NCI-H510A treated with DMSO at 0.1 percent for 48 hours (cell line): ENCODE results near the gene SDSL.

Source experiments
- DNase-seq: peaks from one replicate; lab custom pipeline; 2025; lab: John Stamatoyannopoulos, UW

Gene SDSL

DNA sequence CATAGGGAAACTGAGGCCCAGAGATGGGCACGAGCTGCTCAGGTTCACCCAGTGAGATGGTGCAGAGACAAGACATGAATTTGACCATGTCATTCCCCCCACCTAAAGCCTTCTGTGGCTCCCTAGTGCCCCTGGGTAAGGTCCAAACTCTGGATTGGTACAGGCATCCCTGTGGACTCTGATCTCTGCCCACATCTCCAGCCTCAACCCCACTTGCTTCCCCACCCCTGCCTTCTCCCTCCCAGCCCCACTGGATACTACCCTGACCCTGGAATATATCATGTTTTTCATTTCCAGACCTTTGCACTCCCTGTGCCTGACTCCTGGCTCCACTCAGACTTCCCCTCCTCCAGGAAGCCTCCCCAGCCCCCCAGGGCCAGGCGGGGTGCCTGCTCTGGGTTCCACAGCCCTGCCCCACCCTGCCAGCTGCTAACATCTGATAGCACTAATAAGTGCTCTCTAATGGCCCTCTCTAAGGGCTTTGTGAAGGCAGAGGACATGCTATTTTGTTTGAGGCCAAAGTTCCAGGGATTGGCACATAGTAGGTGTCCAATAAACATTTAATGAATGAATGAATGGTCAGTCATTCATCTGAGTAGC lies 1.1 kb upstream of the SDSL start:
- DNase-seq: no peak

DNA sequence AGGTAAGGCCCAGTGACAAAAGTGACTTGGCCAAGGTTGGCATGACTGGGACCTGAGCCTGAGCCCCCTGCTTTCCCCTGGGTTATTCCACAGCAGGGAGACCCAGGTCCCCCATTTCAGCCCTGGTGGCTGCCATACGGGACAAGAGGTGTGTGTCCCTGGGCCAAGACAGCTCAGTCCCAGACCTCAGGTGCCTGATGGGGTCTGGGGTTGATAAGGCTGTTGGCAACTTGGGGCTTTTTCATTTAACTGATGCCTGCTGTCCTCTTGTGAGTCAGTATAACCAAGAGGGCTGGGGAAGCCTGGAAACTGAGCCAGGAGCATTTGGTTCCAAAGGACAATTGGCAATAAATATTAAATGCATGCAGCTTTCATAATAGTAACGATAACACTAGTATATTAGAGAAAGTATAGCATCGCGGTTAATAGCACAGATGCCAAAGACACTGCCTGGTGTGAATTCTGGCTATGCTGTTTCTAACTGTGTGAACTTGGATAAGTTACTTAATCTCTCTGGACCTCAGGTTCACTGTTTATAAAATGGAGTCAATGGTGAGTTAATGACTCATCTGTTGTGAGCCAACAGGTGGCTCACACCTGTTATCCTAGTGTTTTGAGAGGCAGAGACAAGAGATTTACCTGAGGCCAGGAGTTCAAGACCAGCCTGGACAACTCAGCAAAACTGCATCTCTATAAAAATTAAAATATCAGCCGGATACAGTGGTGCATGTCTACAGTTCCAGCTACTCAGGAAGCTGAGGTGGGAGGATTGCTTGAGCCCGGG lies 898 bp downstream of the SDSL start:
- DNase-seq: no peak

DNA sequence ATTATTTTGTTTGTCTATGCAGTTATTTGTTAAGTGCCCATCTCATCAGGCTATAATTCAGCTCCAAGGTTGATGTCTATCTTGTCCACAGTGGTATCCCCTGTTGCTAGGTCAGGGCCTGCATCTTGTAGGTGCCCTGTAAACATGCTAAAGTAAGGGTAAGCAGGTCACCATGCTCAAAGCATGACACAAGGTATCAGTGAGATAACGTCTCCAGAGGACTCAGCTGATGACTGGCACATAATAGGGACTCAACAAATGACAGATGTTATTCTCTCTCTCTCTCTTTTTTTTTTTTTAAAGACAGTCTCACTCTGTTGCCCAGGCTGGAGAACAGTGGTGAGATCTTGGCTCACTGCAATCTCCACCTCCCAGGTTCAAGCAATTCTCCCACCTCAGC lies 2.3 kb downstream of the SDSL start:
- no peak for DNase-seq

DNA sequence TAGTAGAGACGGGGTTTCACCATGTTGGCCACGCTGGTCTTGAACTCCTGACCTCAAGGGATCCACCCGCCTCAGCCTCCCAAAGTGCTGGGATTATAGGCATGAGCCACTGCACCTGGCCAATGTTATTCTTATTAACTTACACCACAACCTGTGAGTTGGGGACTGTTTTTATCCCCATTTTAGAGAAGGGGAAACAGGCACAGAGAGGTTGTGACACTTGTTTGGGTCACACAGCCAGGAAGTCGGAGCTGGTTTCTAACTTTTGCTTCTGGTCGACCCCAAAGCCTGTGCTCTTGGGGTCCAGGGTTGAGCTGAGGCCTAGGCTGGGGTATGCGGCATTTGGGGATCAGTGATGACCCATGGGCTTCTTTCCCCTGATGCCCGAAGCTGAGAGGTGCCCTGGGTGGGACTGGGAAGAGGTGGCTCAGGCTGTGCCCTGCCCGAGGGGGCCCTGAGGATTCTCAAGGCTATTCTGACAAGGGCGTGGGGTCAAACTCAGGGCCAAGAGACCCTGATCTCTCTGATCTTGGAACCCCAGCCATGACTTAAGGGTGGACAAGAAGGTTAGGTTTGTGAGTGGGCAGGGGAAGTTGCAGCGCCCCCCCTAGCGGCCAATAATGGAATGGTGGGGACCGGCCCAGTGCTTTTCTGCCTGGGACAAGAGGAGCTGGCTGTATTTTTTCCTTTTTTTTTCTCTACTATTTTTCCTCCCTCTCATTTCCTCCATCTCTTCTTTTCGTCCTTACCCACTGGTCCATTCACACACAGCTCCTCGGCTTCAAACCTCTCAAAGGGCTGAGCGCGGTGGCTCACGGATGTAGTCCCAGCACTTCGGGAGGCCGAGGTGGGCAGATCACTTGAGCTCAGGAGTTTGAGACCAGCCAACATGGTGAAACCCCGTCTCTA lies 3.0 kb downstream of the SDSL start:
- peak; percentile 61 for DNase-seq

GRCh38 chr12:113425960-113426453 lies 3.8 kb downstream of the SDSL start:
- DNase-seq: no peak

DNA sequence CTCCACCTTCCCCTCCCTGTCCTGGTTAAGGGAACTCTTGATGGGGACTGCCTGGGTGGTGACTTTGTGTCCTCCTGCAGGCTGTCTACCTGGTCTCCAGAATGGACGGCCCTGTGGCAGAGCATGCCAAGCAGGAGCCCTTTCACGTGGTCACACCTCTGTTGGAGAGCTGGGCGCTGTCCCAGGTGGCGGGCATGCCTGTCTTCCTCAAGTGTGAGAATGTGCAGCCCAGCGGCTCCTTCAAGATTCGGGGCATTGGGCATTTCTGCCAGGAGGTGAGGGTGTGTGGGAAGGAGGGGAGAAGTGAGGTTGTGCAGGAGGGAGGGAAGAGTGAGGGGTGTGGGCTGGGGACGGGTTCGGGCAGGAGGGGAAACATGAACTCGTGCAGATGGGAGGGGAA lies 5.7 kb downstream of the SDSL start:
- no peak for DNase-seq

- DNase-seq: no peak
These were observed 6.3 kb downstream of the SDSL start for GRCh38 chr12:113428482-113428881.

GRCh38 chr12:113432986-113433385 lies 10.8 kb downstream of the SDSL start:
- DNase-seq: no peak

GRCh38 chr12:113435367-113435766 lies 13.2 kb downstream of the SDSL start:
- DNase-seq: no peak

DNA sequence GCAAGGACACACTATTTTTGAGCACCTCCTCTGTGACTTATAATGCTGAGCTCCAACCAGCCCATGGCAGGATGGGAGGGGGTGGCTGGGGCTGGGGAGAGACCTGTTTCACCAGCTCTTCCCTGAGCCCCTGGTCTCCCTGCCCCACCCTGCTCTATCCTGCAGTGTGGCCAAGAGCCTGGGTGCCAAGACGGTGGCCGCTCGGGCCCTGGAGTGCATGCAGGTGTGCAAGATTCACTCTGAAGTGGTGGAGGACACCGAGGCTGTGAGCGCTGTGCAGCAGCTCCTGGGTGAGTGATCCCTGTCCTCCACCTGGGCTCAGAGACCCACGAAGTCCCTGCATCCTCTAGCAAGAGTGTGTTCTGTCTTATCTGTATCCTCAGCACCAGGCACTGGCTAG lies 14.4 kb downstream of the SDSL start:
- no peak for DNase-seq

GRCh38 chr12:113436993-113437728 lies 15.0 kb downstream of the SDSL start:
- DNase-seq: no peak

- DNase-seq: no peak
These were observed 15.5 kb downstream of the SDSL start for GRCh38 chr12:113437729-113438100.

GRCh38 chr12:113438523-113439300 lies 16.5 kb downstream of the SDSL start:
- DNase-seq: no peak

- DNase-seq: no peak
These were observed 17.1 kb downstream of the SDSL start for GRCh38 chr12:113439301-113439597.

GRCh38 chr12:113439606-113440030 lies 17.4 kb downstream of the SDSL start:
- peak; percentile 77 for DNase-seq

- DNase-seq: no peak
These were observed 18.2 kb downstream of the SDSL start for GRCh38 chr12:113440336-113440735.

- no peak for DNase-seq
These were observed 19.0 kb downstream of the SDSL start for GRCh38 chr12:113440947-113441782.

- no peak for DNase-seq
These were observed 20.9 kb downstream of the SDSL start for GRCh38 chr12:113443030-113443539.

DNA sequence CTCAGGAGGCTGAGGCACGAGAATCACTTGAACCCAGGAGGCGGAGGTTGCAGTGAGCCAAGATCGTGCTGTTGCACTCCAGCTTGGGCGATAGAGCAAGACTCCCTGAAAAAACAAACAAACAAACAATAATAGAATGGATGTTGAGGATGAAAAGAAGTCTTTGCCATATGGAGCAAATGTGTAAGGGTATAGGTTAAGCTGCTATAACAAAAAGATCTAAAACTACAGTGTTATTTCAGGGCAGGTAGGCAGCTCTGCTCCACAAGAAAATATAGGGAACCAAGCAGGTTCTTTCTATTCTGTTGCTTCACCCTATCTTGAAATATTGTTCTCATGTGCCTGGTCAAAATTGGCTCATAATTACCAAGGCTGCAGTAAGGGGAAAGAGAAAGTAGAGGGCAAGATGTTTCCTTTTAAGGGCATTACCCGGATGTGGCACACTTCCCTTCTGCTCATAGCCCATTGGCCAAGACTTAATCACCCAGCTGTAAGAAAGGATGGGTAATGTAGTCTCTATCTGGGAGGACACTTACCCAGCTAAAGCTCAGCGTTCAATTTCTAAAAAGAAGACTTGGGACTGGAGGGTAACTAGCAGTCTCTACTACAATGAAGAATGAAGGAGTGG lies 23.5 kb downstream of the SDSL start:
- DNase-seq: no peak

DNA sequence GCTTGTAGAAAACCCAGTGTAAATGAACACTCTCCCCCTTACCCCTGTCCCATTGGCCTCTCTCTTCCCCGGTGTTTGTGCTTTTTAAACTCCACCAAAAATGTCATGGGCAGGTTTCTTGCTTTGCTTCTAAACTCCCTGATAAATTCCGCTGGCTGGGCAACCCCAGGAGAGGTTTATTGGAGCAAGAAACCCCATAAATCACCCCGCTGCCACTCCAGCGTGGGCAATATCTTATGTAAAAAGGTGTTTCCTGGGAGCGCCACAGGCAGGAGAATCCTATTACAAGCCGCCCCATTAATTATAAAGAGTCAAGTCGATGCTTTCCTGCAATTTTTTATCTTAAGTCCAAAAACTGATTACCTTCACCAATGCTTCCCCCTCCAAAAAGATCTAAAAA lies 26.7 kb downstream of the SDSL start:
- DNase-seq: no peak
